ENCODE measurements around the gene ULBP2.
A peak's percentile ranks its signal among the peaks of the same experiment; 100 is the strongest.
"Not testable (repeated sequence)": the region's sequence is repeated elsewhere in the genome, so short reads cannot be mapped to it uniquely, and the experiment has no call there.

ULBP2 gene

GRCh38 chr6:149909701-149910470 is 31.9 kb upstream of the ULBP2 start:
- DNase-seq = no peak

- DNase-seq = no peak
Measured at GRCh38 chr6:149910721-149911151, 31.1 kb upstream of the ULBP2 start.

- DNase-seq = not testable (repeated sequence)
Measured at GRCh38 chr6:149912680-149913079, 29.1 kb upstream of the ULBP2 start.

GRCh38 chr6:149913085-149913484 is 28.7 kb upstream of the ULBP2 start:
- DNase-seq = no peak

- no peak for DNase-seq
Measured at GRCh38 chr6:149913540-149914240, 28.1 kb upstream of the ULBP2 start.

- no peak for DNase-seq
Measured at GRCh38 chr6:149915970-149916865, 25.6 kb upstream of the ULBP2 start.

- DNase-seq = no peak
Measured at GRCh38 chr6:149917679-149918078, 24.1 kb upstream of the ULBP2 start.

GRCh38 chr6:149918151-149918905 is 23.5 kb upstream of the ULBP2 start:
- DNase-seq = no peak

- DNase-seq = not testable (repeated sequence)
Measured at GRCh38 chr6:149919126-149919833, 22.5 kb upstream of the ULBP2 start.

- DNase-seq = no peak
Measured at GRCh38 chr6:149919834-149920225, 22.0 kb upstream of the ULBP2 start.

- DNase-seq = no peak
Measured at GRCh38 chr6:149921361-149921760, 20.5 kb upstream of the ULBP2 start.

- not testable (repeated sequence) for DNase-seq
Measured at GRCh38 chr6:149922091-149922490, 19.7 kb upstream of the ULBP2 start.

- peak; percentile 88 for DNase-seq
Measured at GRCh38 chr6:149922642-149923326, 19.0 kb upstream of the ULBP2 start, which contains the start of gene RAET1G. TSS of gene RAET1G (minus strand) at chr6:149923121. CDS start at chr6:149923010, 111 bp downstream.

- no peak for DNase-seq
Measured at GRCh38 chr6:149923327-149923986, 18.4 kb upstream of the ULBP2 start.

GRCh38 chr6:149924206-149924932 is 17.4 kb upstream of the ULBP2 start:
- no peak for DNase-seq

- no peak for DNase-seq
Measured at GRCh38 chr6:149924933-149925252, 16.9 kb upstream of the ULBP2 start.

GRCh38 chr6:149925253-149925973 is 16.4 kb upstream of the ULBP2 start:
- DNase-seq = no peak

- peak; percentile 75 for DNase-seq
Measured at GRCh38 chr6:149925974-149926777, 15.6 kb upstream of the ULBP2 start.

All from CD4-positive, alpha-beta T cell treated with Interleukin-21 for 1 hour (primary cell).